DMS114 treated with DMSO at 0.1 percent for 48 hours (cell line): ENCODE results near the gene CISH.

Experiments used
- DNase-seq: peaks from one replicate; lab custom pipeline; 2025; ENCODE audit not compliant: unreplicated experiment; lab: John Stamatoyannopoulos, UW

Gene CISH

DNA sequence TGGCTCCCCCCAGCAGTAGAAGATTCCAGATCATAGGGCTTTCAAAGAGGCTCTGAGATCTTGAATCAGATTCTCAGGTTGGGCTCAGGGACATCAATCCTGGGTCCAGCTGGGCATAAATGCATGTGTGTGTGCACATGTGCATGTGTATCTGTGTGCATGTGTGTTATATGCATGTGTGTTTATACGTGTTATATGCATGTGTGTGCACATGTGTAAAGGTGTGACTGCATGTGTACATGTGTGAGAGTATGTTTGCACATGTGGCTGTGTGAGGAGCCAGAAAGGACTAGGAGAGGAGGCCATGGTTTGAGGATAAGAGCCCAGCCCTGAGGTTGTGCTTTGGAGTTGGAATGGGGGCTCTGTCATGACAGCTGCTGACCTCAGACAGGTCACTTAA, 3.6 kb upstream of the CISH start:
- DNase-seq = no peak

DNA sequence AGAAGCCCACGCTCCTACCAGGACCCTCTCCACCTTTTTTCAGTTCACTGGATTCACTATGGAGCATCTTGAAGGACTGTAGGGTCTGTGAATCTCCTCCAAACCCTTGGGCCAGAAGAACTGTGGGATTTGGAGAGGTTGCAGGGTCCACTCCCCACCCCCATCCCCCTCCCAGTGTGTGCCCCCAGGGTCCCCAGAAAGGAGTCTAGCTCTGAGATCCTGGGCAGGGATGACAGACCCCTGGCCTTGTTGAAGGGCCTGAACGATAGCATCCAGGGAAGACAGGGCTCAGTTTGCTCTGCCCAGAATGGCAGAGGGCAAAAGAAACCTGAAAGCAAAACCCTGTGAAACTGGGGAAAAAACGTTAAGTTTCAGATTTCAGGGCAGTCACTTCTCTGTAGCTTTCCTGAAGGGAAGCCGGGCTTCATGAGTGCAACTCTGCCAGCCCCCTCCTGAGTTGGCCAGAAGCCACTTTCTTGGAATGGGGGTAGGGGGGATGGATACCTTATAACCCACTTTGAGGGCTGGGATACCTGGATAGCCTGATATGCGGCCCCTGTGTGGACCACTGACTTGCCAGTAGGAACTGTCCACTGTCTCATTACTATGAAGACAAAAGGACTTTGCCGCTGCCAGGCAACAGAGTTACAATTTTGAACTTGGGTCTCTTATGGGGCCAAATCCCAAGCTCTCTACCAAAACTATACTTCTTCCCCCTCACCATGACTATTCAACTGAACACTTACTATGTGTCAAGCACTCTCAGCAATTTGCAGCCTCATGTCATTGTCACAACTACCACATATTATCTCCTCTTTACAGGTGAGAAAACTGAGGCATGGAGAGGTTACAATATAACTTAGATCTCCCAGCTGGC, 1.6 kb upstream of the CISH start:
- no peak for DNase-seq

DNA sequence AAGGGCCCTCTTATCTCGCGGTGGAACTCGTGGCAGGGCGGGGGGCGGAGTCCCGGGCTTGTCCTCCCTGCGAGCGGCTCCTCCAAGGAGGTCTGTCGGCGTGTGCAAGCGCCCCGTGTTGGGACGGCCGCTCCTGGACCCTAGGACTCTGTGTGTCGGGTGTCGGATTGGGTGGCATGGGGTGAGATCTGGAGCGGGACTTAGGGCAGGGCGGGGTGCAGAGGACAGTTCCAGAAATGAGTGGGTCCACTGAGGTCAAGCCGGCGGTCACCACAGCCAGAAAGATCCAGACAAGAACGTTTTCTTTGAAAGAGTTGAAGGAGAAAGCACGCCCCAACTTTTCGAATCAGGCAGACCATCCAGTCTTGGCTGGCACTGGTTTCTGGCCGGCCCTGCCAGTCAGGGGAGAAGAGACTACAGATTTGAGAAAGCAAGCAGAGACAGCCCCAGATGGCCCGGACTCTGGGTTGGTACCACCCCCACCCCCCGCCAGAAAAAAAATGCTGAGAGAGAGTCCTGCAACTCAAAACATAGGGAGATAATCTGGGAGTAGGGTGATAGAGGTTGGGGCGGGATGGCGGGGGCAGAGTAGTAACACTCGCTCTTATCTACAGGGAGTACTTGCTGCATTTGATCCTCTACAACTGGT, 784 bp upstream of the CISH start:
- no peak for DNase-seq

DNA sequence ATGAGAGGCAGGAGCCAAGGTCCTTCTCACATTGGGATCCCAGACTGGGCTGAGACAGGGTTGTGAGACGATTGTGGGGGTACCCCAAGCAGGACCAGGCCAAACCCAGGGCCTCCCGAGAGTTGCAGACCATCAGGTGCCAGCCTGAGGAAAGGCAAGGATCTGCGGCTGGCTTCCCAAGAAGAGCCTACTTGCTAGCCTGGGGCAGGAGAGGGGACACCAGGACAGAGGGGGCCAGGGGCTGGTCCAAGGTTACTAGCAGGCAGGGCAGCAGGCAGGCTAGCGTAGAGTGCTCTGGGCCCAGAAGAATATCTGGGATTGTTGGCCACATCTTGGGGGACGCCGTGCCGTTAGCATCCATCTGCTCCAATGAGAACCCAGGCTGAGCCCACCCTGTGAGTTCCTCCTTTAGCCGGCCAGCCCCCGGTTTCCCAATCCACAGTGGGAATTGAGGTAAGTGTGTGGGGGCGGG, 546 bp downstream of the CISH start:
- DNase-seq = no peak

DNA sequence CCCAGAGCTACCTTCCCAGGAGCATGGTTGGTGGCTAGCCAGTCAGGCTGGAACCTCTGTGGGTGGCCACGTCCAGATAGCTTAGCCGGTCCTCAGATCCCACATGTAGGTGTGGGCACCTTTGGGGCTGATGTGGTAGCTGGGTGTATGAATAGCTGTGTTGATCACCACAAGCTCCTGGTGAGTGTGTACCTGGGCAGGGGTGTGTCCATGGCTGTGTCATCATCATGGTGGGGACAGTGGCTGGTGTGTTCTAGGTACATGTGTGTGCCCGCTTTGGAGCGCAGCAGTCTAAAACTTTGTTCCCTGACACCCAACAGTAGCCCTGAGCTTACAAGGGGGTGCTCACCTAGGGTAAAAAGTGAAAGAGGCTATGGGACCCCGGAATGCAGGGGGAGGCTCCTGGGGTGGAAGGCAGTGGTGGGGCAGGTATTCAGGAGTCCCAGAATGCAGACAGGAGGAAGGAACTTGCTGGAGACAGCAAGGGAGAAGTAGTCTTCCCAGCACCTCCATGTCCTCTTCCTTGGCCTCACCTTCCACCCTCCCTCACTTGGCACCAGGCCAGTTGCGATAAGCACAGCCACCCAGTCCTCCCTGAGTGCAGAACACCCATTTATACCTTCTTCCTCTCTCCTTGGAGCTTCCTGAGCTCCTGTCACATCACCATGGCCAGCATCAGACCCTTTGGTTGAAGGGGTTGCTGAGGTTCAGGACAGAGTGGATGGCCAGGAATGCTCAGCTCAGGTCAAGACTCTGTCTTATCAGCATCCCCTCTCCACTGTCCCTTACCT, 1.2 kb downstream of the CISH start:
- DNase-seq = no peak

DNA sequence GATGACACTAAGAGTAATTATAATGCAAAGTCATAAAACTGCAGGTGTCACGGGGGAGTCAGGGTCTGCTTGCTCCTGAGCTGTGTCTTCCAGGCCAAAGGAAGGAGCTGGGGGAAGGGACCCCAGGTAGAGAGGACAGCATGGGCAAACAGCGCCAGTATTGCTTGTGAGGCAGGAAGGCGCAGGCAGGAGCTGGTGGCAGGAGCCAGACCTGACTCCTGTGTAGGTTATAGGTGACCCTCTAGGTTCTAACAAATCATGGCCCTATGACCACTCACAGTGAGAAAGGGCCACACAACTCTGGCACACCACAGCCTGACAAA, 1.9 kb downstream of the CISH start:
- DNase-seq = no peak

DNA sequence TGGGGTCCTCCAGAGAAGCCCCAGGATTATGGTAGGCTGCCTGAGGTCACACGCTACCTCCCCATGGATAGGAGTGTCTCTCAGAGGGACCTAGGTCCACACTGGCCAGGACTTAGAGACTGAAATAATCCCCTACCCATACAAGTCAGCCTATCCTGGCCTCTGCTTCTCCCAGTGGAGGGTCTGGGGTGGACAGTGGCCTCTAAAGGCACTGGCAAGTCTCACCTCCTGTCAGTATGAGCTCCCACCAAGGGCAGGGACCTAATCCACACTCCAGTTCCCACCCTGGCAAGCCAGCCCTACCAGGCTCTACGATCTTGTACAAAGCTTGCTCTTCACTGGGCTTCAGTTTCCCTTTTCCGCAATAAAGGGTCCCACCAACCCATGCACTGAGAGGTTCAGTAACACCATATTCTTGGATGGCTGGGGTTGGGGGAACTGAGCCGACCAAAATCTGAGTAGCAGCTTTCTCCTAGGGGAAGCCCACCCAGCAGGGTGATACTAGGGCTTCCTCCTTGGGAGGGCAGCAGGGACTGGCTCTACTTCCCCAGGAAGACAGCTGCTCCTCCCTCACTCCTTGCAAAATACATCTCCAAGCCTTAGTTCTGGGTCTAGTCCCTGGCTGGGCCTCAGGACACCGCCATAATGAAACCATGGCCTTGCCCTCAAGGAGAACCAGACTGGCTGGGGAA, 2.4 kb downstream of the CISH start:
- DNase-seq = no peak

DNA sequence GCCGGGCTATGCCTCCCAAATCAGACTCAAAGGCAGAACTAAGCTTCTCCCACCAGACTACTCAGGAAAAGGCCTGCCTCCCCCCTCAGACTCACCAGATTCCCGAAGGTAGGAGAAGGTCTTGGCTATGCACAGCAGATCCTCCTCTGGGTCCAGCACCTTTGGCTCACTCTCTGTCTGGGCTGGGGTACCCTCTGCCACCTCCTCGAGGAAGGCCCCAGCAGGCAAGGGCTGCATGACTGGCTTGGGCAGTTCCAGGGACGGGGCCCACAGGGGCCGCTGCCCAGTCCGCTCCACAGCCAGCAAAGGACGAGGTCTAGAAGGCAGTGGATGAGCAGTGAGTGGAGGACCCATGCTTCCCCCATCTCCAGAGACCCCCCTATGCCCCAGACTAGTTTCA, 3.3 kb downstream of the CISH start:
- DNase-seq = no peak

DNA sequence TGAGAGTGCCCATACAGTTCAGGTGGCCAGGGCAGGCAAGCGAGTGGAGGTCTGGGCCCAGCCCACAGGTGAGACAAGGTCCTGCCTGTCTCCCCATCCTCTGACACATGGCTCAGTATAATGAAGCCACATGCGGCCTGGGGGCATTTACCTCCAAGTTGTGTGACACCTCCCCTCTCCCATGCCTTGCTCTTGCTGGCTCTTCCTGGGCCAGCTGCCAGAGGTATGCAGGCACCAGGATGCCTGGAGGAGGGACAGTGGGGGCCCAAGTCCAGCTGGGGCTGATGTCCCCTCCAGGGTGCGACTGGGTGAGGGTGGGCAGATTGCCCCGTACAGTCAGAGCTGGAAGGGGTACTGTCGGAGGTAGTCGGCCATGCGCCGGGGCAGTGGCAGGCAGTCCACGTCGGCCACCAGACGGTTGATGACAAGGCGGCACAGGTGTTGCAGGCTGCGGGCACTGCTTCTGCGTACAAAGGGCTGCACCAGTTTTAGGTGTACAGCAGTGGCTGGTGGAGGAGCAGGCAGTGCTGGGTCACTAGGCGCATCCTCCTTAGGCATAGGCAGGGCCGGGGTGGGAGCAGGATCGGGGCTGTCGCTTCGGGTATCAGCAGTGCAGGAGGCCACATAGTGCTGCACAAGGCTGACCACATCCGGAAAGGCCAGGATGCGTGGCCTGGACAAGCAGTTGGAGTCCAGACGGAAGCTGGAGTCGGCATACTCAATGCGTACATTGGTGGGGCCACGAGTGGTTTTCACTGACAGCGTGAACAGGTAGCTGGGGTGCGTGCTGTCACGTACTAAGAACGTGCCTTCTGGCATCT, 4.1 kb downstream of the CISH start:
- no peak for DNase-seq

DNA sequence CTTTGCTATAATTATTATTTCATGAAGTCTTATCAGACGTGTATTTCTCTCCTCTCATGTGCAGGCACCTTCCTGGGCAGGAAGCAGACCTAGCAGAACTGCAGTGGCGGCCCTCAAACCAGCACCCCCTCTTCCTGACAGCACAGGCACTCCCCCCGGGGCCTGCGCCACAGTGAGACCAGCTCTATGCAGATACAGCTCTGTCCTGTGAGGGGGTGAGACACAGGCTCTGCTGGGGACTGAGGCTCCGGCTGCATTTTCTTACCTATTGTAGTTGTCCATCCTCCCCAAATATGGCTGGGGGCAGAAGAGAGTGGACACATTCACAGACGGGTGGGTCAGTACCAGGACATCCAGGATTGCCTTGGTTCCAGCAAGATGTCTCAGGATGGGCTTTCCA, 5.0 kb downstream of the CISH start:
- no peak for DNase-seq

DNA sequence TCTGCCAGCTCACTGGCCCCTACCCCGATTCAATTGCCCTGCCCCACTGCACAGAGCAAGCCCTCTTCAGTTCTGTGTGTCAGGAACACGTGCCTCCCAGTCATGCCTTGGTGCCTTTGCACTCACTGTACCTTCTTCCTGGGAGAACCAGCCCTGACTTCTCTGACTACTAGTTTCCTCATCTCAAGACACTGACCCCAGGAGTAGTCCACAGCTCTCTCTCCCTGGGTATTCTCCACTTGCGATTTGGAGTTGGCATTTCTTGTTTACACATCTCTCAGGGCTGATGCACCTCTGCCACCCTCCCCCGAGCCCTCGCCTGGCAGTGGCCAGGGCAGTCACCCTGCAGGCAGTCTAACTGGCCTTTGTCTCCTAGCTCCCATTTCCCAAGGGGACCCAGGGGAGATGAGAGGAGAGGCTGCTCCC, 5.7 kb downstream of the CISH start:
- no peak for DNase-seq

DNA sequence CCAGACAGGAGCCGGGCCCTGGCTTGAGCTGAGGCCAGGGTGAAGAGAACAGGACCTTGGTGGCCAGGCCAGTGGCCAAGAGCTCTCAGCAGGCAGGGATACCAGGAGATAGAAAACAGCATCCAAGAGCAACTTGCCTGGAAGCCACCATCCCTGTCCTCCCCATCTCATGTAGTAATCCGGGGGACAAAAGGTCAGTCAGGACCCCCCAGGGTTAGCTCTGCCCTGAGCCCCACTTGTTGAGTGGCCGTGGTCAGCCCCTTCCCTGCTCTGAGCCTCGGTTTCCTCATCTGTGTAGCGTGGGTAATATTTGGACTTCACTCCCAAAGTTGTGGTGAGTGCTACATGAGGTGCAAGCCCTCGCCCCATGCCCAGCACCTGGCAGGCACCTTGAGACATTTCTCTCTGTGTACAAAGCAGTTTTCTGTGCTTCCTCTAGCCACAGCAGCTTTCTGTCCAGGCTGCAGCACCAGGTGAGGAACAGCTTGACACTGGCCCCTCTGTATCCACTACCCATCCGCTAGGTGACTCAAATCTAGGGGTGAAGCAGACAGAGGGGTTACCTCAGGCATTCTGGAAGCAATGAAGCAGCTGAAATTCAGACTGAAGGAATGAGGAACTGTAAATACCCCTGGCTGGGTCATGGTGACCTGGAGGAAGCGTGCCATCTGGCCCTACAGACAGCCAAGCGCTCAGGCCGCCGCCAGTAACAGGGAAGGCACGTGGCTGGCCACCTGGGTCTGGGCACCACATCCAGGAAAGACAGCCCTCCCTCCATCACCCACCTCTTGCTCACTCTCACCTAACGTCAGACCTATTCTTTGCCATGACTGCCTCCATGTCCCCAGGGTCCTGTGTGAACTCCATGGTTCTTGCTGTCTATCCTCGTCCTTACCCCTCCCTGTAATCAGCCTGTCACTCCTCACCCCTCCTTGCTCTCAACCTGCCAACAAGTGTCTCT, 6.7 kb downstream of the CISH start:
- no peak for DNase-seq

DNA sequence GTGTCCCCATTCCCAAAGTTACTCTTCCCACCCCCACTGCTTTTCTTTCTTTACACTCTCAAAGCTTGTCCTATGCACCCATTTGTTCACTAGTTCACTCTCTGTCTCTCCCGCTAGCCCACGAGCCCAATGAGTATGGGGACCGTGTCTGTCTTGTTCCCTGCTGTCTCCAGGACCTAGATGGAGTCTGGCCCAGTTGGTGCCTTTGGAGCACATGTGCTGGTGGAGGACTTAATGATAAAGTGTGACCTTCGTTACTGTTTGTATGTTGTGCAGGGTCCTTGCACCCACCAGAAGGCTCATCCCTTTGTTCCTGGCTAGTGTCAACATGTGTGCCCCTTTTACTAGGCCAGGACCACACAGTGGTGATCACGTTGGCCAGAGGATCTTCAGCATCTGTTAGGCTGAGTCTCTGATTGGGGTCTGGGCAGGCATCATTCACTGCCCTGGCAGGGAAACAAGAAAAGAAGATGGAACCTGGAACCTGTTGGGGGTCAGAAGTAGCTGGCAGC, 7.4 kb downstream of the CISH start:
- no peak for DNase-seq

DNA sequence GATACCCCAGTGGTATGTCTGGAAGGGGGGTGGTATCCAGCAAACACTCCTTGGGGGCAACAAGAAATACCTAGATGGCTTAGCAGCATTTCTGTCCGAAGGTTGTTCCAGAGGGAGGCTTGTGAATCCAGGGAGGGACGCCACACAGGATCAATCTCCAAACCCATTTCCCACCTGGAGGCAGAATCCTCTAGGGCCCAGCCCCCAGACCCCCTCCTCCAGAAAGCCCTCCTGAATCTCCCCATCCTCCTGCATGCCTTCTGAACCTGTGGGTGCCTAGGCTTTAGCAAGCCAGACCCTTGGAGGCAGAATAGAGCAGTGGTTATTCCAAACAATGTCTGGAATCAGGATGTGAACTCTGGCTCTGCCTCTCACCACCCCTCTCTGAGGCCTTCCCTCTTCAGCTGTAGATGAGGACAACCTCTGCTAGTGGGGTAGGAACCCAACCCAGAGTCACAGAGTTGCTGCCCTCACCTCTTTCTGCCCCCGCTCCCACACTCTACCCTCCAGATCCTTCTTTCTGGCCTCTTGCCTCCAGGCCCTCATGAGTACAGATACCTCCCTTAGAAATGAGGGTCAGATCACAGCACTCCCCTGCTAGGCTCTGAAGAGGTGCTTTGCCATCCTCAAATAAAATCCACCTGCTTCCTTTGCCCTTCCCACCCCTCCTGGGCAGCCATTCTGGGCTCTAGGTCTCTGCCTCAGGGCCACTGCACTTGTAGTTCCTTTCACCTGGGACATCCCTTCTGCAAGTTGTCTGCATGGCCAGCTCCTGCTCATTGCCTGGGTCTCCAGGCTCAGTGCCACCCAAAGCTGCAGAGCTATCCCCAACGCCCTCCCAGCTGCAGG, 8.1 kb downstream of the CISH start:
- DNase-seq = no peak

DNA sequence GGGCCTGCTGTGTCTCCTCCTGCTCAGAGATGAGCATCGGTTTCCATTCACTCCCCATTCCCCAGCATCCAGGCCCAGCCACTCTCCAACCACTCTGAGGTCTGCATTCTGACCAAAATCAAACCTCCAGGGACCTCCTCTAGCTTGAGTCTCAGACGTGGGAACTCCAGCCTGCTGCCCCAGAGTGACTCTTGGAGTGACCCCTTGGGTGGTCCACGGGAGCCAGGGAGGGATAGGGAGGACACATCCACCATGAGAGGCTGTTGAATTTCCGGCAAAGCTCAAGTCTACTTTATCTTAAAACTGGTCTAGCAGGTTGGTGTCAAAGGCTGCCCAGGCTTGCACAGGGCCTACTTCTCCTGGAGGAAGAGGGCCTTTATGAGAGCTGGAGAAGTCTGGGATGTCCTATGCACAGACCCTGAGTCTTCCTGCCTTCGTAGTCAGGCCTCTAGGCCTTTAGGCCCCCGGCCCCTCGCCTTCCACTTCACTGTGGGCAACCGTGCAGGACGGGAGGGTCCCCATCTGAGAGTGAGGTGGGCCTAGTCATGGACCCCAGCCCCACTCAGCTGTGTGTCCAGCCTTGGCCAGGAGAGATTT, 8.9 kb downstream of the CISH start:
- DNase-seq = no peak

DNA sequence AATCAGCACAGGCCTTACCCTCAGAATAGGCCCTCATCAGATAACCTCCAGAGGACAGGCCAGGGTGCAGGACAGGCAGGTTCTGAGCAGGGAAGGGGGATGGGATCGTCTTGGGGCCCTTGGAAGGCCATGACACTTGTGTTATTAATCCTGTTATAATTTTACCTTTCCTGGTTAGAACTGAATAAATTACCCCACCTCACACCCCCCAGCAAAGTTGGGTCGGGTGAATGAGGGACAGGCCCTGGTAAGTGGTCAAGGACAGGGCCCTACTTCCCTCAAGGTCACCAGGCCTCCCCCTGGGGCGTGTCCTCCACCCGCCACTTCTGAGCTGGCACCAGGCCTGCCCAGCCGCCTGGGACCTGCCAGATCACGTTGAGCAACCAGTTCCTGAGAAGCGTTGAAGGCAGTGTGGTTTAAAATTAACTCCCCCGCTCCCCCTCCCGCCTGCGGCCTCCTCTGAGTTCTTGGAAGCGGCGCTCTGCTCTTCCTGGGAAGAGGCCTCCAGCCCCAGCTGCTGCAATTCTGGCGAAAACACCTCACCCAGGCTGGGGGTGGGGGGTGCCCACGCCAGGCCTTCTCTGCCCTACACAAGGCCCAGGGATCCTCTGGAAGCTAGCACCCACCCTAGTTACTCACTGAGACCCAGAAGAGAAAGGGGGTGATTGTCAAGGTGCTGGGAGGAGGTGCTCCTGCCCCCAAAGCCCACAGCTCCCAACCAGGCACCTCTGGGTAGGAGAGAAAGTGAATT, 10.6 kb downstream of the CISH start:
- no peak for DNase-seq

DNA sequence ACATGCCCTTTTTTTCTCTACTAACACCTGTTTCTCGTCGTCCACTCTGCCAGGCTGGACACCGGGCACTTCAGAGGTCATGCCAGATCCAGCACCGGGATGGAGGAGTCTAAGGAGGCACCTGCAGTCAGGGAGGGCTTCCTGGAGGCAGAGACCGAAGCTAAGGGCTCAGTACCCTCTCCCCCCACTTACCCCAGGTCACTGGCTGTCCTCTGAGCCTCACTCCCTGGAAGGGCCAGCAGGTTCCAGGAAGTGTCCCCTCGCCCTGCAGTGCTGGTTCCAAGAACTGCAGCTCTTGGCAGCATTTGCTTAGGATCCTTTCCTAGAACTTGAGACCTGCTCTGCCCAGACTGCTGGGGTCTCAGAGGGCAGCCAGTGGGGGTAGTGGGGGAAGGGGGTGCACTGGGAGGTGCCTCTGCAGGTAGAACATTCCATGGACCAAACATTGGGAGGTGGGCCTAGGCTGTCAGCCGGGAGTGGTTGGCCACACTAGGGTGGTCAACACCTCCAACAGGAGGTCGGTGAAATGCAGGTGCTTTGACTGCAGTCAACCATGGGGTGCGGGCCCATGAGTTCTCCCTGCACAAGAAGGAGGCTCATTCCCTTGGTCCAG, 11.3 kb downstream of the CISH start:
- no peak for DNase-seq
